Hepatocyte (in vitro differentiated cells): ENCODE data around the gene CNIH3.

Experiments
- EZH2 ChIP-seq: fragments of 200-600 bp; sonication (generic); IDR thresholded peaks from 2 replicates; pipeline ENCODE4 v1.6.1; 2016; ENCODE audit warnings: antibody characterized with exemption, mild to moderate bottlenecking, borderline replicate concordance
- TF ChIP-seq, protein P1 (sequence below): fragments of 200-600 bp; sonication (generic); IDR thresholded peaks from 2 replicates; pipeline ENCODE4 v1.5.1; 2016; ENCODE audit warnings: antibody characterized with exemption, mild to moderate bottlenecking; ENCODE audit not compliant: poor library complexity

DNA sequence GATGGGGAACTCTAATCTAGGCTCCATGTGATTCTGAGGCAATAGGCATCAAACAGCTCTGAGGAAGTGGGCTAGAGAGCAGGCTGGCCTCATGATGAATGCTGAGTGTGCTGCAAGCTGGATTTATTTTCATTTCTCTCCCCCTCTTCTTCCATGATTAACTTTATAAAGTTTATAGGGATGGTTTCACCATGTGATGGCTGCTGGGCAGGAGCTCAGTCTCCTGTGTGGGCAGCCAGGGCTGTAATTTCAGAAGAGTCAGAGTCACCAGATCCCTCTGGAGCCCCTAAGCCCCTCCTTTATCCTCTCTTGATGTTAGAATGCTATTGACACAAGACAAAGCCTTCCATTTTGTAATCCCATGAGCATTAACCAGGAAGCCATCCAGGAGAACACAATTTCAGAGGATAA is 143.6 kb downstream of the CNIH3 start:
- TF ChIP-seq, protein P1, sequence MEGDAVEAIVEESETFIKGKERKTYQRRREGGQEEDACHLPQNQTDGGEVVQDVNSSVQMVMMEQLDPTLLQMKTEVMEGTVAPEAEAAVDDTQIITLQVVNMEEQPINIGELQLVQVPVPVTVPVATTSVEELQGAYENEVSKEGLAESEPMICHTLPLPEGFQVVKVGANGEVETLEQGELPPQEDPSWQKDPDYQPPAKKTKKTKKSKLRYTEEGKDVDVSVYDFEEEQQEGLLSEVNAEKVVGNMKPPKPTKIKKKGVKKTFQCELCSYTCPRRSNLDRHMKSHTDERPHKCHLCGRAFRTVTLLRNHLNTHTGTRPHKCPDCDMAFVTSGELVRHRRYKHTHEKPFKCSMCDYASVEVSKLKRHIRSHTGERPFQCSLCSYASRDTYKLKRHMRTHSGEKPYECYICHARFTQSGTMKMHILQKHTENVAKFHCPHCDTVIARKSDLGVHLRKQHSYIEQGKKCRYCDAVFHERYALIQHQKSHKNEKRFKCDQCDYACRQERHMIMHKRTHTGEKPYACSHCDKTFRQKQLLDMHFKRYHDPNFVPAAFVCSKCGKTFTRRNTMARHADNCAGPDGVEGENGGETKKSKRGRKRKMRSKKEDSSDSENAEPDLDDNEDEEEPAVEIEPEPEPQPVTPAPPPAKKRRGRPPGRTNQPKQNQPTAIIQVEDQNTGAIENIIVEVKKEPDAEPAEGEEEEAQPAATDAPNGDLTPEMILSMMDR = no peak
- TF ChIP-seq EZH2 = no peak
